Upper lobe of left lung (tissue), 6 donors: ENCODE results near the gene AP3S2. TPM values are rescaled to one million over a fixed set of nuclear protein-coding genes. Genes with fewer than 3 reads are reported as not detected.

ENCODE experiments used
- ATAC-seq, 2 donors: fragments of 200-7000 bp; cut with Tn5 transposase; one replicate each; pipeline ENCODE4 v1.9.1; 2022; ENCODE audit warnings: mild to moderate bottlenecking in 2 of 2, moderate library complexity in 2 of 2; ENCODE audit not compliant: low FRiP score in 2 of 2
- DNase-seq, 2 donors: peaks; one replicate each; pipeline ENCODE4 v3.0.0-alpha.2; 2019 to 2020
- H3K27ac ChIP-seq, 4 donors: fragments of 200-600 bp; sonication (generic); one replicate each; pipeline ENCODE4 v1.5.1; 2016 to 2019
- H3K27me3 ChIP-seq, 4 donors: fragments of 200-600 bp; sonication (generic); one replicate each; pipeline ENCODE4 v1.5.1; 2017 to 2019
- H3K36me3 ChIP-seq, 4 donors: fragments of 200-600 bp; sonication (generic); one replicate each; pipeline ENCODE4 v1.5.1; 2016 to 2019
- H3K4me1 ChIP-seq, 4 donors: fragments of 200-600 bp; sonication (generic); one replicate each; pipeline ENCODE4 v1.5.1; 2018 to 2019
- H3K4me3 ChIP-seq, 4 donors: fragments of 200-600 bp; sonication (generic); one replicate each; pipeline ENCODE4 v1.5.1; 2017 to 2019; ENCODE audit warnings: mild to moderate bottlenecking in 2 of 4, moderate library complexity in 1 of 4
- H3K9me3 ChIP-seq, 4 donors: fragments of 200-600 bp; sonication (generic); one replicate each; pipeline ENCODE4 v1.5.1; 2018 to 2019
- CTCF ChIP-seq, 6 experiments: fragments of 450-650 bp in 4 of 6; fragments of 200-600 bp in 2 of 6; sonication (generic) in 2 of 6; IDR thresholded peaks; one replicate each; pipeline ENCODE4 v1.5.1; 2016 to 2019; ENCODE audit warnings: antibody characterized with exemption in 6 of 6
- EP300 ChIP-seq, 4 donors: sonication (generic); formaldehyde crosslinking; IDR thresholded peaks; one replicate each; pipeline ENCODE4 v1.5.1; 2017; ENCODE audit warnings: antibody characterized with exemption in 4 of 4, control low read depth in 2 of 4
- POLR2A ChIP-seq, 4 donors: fragments of 450-650 bp; IDR thresholded peaks; one replicate each; pipeline ENCODE4 v1.5.1; 2016 to 2017; ENCODE audit warnings: antibody characterized with exemption in 4 of 4, mild to moderate bottlenecking in 2 of 4
- POLR2AphosphoS5 ChIP-seq, 2 donors: sonication (generic); formaldehyde crosslinking; IDR thresholded peaks; one replicate each; pipeline ENCODE4 v1.5.1; 2017; ENCODE audit warnings: antibody characterized with exemption in 2 of 2
- WGBS, 2 donors: methylation state at CpG; one replicate each; pipeline ENCODE4 v1.1.5; 2017 to 2018; 5-methylcytosine and 5-hydroxymethylcytosine counted together
- total RNA-seq, 6 donors: library from RNA; depleted of rRNA in 4 of 6; stranded (reverse); fragments of >200 nt in 4 of 6; gene quantifications; one replicate each; pipeline versions ENCODE4 v1.1.0 to v1.2.1, GENCODE V29; 2016 to 2021
- donor health status: DM: no; HTN: no; CAD: no; lungs with moderate emphysema.
- donor health status: DM: no; HTN: yes; CAD: no; lungs with severe emphysema.

Gene AP3S2
- total RNA-seq, 6 donors from 2014 or later: 19.6 to 46.1 (median 28.9) TPM

GRCh38 chr15:89803941-89804800, 89.6 kb downstream of the AP3S2 start:
- ATAC-seq: no peak
- no peak for TF ChIP-seq EP300 (IDR thresholded peaks at IDR 0.05)
- TF ChIP-seq POLR2AphosphoS5 (IDR thresholded peaks at IDR 0.05): no peak
- TF ChIP-seq POLR2A (IDR thresholded peaks at IDR 0.05): no peak
- TF ChIP-seq CTCF (IDR thresholded peaks at IDR 0.05): no peak

GRCh38 chr15:89802986-89803824, 90.6 kb downstream of the AP3S2 start:
- Histone ChIP-seq H3K4me3 (no peak overlapping the region), H3K27me3 (no peaks in the 10 kb centered on the region), H3K27ac (no peak overlapping the region), H3K4me1 (no peaks in the 10 kb centered on the region), H3K9me3 (no peaks in the 10 kb centered on the region), H3K36me3 (peaks cover 0 to 27% (median 2%) of the 10 kb centered on the region in 4 donors)
- WGBS, 2 donors: 89 to 94% methylated on average over 14 to 23 of the region's 24 CpGs
- DNase-seq (peak in 1 of 2 donors; percentile 58), ATAC-seq (peak; percentile 9 to 19)
- no peak for TF ChIP-seq POLR2AphosphoS5 (IDR thresholded peaks at IDR 0.05)
- no peak for TF ChIP-seq CTCF (IDR thresholded peaks at IDR 0.05)
- no peak for TF ChIP-seq POLR2A (IDR thresholded peaks at IDR 0.05)
- TF ChIP-seq EP300 (IDR thresholded peaks at IDR 0.05): no peak

More at GRCh38 chr15:89803941-89804800, 89.6 kb downstream of the AP3S2 start:
- no peak for DNase-seq
- Histone ChIP-seq H3K36me3 (peaks cover 0 to 27% (median 2%) of the 10 kb centered on the region in 4 donors), H3K4me1 (no peaks in the 10 kb centered on the region), H3K27ac (no peak overlapping the region), H3K4me3 (no peak overlapping the region), H3K9me3 (no peaks in the 10 kb centered on the region), H3K27me3 (no peaks in the 10 kb centered on the region)
- WGBS, 2 donors: 87 to 93% methylated on average over 24 to 28 of the region's 29 CpGs

GRCh38 chr15:89802231-89802928, 91.4 kb downstream of the AP3S2 start:
- Histone ChIP-seq H3K27me3 (no peaks in the 10 kb centered on the region), H3K27ac (no peak overlapping the region), H3K4me1 (no peaks in the 10 kb centered on the region), H3K9me3 (no peaks in the 10 kb centered on the region), H3K4me3 (no peak overlapping the region), H3K36me3 (peaks cover 0 to 27% (median 2%) of the 10 kb centered on the region in 4 donors)
- no peak for DNase-seq
- TF ChIP-seq EP300 (IDR thresholded peaks at IDR 0.05) (no peak), CTCF (IDR thresholded peaks at IDR 0.05) (no peak)
- no peak for ATAC-seq
- WGBS, 2 donors: 60 to 63% methylated on average over 16 of the region's 16 CpGs

GRCh38 chr15:89801471-89802195, 92.2 kb downstream of the AP3S2 start:
- no peak for ATAC-seq
- WGBS, 2 donors: 83 to 94% methylated on average over 9 to 21 of the region's 21 CpGs
- TF ChIP-seq EP300 (IDR thresholded peaks at IDR 0.05) (no peak), POLR2A (IDR thresholded peaks at IDR 0.05) (no peak), CTCF (IDR thresholded peaks at IDR 0.05) (no peak), POLR2AphosphoS5 (IDR thresholded peaks at IDR 0.05) (no peak)
- DNase-seq: no peak
- Histone ChIP-seq H3K27ac (no peak overlapping the region), H3K36me3 (peaks cover 0 to 27% (median 2%) of the 10 kb centered on the region in 4 donors), H3K9me3 (no peaks in the 10 kb centered on the region), H3K27me3 (no peaks in the 10 kb centered on the region), H3K4me3 (no peak overlapping the region), H3K4me1 (no peaks in the 10 kb centered on the region)
